Hepatocyte (in vitro differentiated cells): Measurements from ENCODE around the gene TAF10.

Experiments used
- EZH2 ChIP-seq: fragments of 200-600 bp; sonication (generic); IDR thresholded peaks from 2 replicates; pipeline ENCODE4 v1.6.1; 2016; ENCODE audit warnings: antibody characterized with exemption, mild to moderate bottlenecking, borderline replicate concordance
- EZH2phosphoT487 ChIP-seq: fragments of 200-600 bp; sonication (generic); IDR thresholded peaks from one replicate; pipeline ENCODE4 v1.6.1; 2018; ENCODE audit warnings: antibody characterized with exemption, mild to moderate bottlenecking, low read depth, moderate library complexity; ENCODE audit not compliant: unreplicated experiment, severe bottlenecking
- TF ChIP-seq, protein P1 (sequence below): fragments of 200-600 bp; sonication (generic); IDR thresholded peaks from 2 replicates; pipeline ENCODE4 v1.5.1; 2016; ENCODE audit warnings: antibody characterized with exemption, mild to moderate bottlenecking; ENCODE audit not compliant: poor library complexity

DNA sequence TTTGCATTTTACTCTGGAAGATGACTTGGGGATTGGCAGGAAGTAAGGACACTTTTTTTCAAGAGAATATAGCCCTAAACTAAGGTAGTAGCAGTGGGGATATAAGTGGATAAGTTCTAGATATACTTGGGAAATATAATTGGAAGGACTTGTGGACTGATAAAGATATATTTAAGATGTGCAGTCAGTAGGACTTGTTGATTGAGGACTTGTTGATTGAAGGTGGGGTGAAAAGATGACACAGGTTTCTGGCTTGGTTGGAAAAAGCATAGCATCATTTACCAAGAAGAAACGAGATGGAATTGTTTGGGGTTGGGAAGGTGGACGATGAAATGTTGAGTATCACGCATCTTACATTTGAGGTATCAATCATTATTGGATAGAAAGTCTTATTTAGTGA lies 1.5 kb upstream of the TAF10 start:
- TF ChIP-seq, protein P1, sequence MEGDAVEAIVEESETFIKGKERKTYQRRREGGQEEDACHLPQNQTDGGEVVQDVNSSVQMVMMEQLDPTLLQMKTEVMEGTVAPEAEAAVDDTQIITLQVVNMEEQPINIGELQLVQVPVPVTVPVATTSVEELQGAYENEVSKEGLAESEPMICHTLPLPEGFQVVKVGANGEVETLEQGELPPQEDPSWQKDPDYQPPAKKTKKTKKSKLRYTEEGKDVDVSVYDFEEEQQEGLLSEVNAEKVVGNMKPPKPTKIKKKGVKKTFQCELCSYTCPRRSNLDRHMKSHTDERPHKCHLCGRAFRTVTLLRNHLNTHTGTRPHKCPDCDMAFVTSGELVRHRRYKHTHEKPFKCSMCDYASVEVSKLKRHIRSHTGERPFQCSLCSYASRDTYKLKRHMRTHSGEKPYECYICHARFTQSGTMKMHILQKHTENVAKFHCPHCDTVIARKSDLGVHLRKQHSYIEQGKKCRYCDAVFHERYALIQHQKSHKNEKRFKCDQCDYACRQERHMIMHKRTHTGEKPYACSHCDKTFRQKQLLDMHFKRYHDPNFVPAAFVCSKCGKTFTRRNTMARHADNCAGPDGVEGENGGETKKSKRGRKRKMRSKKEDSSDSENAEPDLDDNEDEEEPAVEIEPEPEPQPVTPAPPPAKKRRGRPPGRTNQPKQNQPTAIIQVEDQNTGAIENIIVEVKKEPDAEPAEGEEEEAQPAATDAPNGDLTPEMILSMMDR: no peak
- TF ChIP-seq EZH2 (no peak), EZH2phosphoT487 (no peak)
